Glutamatergic neuron (in vitro differentiated cells): ENCODE data around the gene HMGCS1. TPM values are rescaled to one million over a fixed set of nuclear protein-coding genes. Genes with fewer than 3 reads are reported as not detected.

Source experiments
- DNase-seq: peaks from one replicate; pipeline ENCODE4 v3.0.0; 2022
- H3K27ac Mint-ChIP-seq: one replicate; pipeline ENCODE4 v1.8.0; 2020; ENCODE audit warnings: mild to moderate bottlenecking, mixed read lengths, inconsistent platforms; ENCODE audit not compliant: unreplicated experiment
- H3K27me3 Mint-ChIP-seq: one replicate; pipeline ENCODE4 v1.8.0; 2020; ENCODE audit warnings: mild to moderate bottlenecking, moderate library complexity, mixed read lengths, inconsistent platforms; ENCODE audit not compliant: unreplicated experiment
- H3K36me3 Mint-ChIP-seq: one replicate; pipeline ENCODE4 v1.8.0; 2020; ENCODE audit warnings: mild to moderate bottlenecking, mixed read lengths, inconsistent platforms; ENCODE audit not compliant: unreplicated experiment
- H3K4me1 Mint-ChIP-seq: one replicate; pipeline ENCODE4 v1.8.0; 2020; ENCODE audit warnings: mild to moderate bottlenecking, low read depth, mixed read lengths, inconsistent platforms; ENCODE audit not compliant: unreplicated experiment
- H3K4me3 Mint-ChIP-seq: one replicate; pipeline ENCODE4 v1.8.0; 2020; ENCODE audit warnings: mild to moderate bottlenecking, mixed read lengths, inconsistent platforms; ENCODE audit not compliant: unreplicated experiment
- H3K9me3 Mint-ChIP-seq: one replicate; pipeline ENCODE4 v1.8.0; 2020; ENCODE audit warnings: mild to moderate bottlenecking, moderate library complexity, mixed read lengths, inconsistent platforms; ENCODE audit not compliant: unreplicated experiment
- long read RNA-seq: library from polyadenylated mRNA; unstranded; transcript quantifications from one replicate; pipeline ENCODE4 v2.0.0, GENCODE V29; 2020; ENCODE audit not compliant: unreplicated experiment
- total RNA-seq: library from RNA; stranded (reverse); fragmentation: NEBNext Ultra II Directional; extraction: Animal tissue kit (Norgen Biotek cat#: 25700); gene quantifications from one replicate; pipeline ENCODE4 v1.2.1, GENCODE V29; 2021; ENCODE audit not compliant: unreplicated experiment
- TF ChIP-seq, protein P1 (sequence below): fragments of 200-600 bp; sonication (generic); IDR thresholded peaks from one replicate; pipeline ENCODE4 v1.5.0; 2021; ENCODE audit not compliant: partially characterized antibody, unreplicated experiment

Gene HMGCS1
- 452 TPM for total RNA-seq
- long read RNA-seq, partial matches to known transcripts: 11 of 58 reads
- long read RNA-seq, other reads (novel, unspliced or antisense): 45 of 58 reads

DNA sequence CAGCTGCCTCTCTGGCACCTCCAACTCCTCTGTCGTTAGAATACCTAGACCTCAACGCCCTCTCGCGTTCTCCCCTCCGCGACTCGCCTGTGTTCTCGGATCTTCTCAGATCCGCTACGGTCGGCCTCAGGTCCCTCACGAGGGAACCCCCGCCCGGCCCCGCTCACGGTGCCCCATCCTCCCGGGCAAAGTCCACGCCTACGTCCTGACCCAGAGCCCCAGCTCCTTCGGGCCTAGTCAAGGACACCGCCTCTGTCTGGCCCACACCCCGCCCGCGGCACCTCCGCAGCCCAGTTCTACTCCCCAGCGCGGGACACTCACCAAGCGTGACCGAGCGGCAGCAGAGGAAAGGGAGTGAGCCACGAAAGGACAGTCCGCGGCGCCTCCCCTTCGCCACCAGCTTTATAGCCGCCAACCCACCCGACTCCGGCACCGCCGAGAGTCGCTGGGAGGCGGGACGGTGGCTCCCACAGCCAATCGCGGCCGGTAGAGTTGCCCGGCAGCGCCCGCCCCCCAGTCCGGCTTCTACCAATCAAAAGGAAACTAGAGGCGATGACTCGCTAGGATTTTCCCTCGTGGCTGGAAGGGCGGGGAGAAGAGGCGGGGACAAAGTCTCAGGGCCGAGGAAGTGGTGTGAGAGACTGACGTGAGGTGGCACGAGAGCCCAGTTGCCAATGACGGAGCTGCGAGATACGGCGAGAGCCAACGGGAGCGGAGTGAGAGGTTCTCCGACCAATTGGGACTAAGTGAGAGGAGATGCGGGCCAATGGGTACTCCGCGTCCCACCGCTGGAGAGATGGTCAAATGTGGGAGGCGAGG is at the start of gene HMGCS1:
HMGCS1 (minus strand) TSS at position 378 of the 819 bp plus-strand sequence. CDS start 14,447 bp downstream, outside the sequence.
- Mint-ChIP-seq H3K36me3 (no peaks in the 10 kb centered on the region), H3K4me1 (peaks cover 46% of the 10 kb centered on the region), H3K27me3 (peaks cover 11% of the 10 kb centered on the region)

DNA sequence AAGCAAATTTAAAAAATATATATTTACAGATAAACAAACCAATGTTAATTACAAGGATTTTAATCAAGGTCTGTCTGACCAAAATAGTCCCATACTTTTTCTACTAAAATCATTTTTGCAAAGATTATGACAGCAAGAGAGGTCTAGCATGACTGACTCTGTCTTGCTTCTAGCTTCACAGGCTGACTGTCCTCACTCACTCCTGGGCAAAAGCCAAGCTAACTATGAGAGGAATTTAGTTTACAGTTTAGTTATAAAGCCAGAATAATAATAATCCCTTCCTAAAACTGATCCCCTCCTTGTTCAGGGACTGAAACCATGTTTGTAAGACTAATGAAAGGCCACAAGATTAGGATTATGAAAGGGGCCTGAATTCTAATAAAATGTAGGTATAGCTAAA is 45.5 kb upstream of the HMGCS1 start:
- TF ChIP-seq, protein P1, sequence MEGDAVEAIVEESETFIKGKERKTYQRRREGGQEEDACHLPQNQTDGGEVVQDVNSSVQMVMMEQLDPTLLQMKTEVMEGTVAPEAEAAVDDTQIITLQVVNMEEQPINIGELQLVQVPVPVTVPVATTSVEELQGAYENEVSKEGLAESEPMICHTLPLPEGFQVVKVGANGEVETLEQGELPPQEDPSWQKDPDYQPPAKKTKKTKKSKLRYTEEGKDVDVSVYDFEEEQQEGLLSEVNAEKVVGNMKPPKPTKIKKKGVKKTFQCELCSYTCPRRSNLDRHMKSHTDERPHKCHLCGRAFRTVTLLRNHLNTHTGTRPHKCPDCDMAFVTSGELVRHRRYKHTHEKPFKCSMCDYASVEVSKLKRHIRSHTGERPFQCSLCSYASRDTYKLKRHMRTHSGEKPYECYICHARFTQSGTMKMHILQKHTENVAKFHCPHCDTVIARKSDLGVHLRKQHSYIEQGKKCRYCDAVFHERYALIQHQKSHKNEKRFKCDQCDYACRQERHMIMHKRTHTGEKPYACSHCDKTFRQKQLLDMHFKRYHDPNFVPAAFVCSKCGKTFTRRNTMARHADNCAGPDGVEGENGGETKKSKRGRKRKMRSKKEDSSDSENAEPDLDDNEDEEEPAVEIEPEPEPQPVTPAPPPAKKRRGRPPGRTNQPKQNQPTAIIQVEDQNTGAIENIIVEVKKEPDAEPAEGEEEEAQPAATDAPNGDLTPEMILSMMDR: no peak
- Mint-ChIP-seq H3K27me3 (peaks cover 5% of the 10 kb centered on the region), H3K4me3 (no peak overlapping the region), H3K9me3 (peaks cover 9% of the 10 kb centered on the region), H3K4me1 (peaks cover 14% of the 10 kb centered on the region), H3K36me3 (peaks cover 13% of the 10 kb centered on the region), H3K27ac (peak overlapping the region; percentile 28)
- no peak for DNase-seq

More for the DNA sequence above, at the start of gene HMGCS1:
- peak within 1 kb of the TSS; percentile 92 for H3K27ac Mint-ChIP-seq
- peak within 1 kb of the TSS; percentile 92 for H3K4me3 Mint-ChIP-seq
- H3K9me3 Mint-ChIP-seq: peaks cover 13% of the 10 kb centered on the region
- TF ChIP-seq, protein P1: no peak
- peak; percentile 98 for DNase-seq

DNA sequence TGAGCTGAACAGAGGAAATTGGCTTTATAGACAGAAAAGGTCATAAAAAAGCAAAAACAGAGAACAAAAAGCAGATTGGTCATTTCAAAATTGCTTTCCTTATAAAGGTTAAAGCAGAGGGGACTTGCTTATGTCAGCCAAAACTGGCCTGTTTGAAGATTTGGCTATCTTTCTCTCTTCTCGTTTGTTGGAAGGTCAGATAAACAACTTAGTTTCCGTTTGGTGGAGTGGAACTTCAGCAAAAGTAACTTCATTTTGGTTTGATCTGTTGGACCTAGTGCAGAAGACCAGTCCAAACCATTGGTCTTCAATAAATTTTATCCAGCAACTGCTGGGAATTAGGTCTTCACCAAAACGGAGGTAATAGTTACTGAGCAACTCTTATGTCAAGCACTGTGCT is 45.1 kb upstream of the HMGCS1 start:
- peaks cover 5% of the 10 kb centered on the region for H3K27me3 Mint-ChIP-seq
- no peak overlapping the region for H3K4me3 Mint-ChIP-seq
- H3K4me1 Mint-ChIP-seq: peaks cover 14% of the 10 kb centered on the region
- peaks cover 13% of the 10 kb centered on the region for H3K36me3 Mint-ChIP-seq
- peaks cover 9% of the 10 kb centered on the region for H3K9me3 Mint-ChIP-seq
- DNase-seq: no peak
- TF ChIP-seq, protein P1: no peak
- H3K27ac Mint-ChIP-seq: peak overlapping the region; percentile 86

DNA sequence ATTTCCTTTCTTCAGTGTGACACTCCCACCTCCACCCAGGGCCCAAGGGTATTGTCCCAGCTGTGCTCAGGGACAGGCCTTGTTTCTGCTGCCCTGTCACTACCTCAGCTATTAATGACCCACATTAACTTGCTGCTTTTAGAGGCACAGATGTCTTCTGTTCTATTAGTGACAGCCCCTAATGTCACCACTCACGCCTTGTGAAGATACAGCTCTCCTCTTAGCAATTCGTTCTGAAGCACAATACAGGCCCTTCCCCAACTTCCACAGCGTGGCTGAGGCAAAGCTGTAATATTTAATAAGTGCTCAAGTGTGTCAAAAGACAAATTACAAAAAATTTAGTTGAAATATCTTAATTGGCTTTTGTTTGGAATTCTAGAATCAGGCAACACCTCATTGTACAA is 44.7 kb upstream of the HMGCS1 start:
- H3K4me1 Mint-ChIP-seq: peaks cover 14% of the 10 kb centered on the region
- TF ChIP-seq, protein P1: no peak

DNA sequence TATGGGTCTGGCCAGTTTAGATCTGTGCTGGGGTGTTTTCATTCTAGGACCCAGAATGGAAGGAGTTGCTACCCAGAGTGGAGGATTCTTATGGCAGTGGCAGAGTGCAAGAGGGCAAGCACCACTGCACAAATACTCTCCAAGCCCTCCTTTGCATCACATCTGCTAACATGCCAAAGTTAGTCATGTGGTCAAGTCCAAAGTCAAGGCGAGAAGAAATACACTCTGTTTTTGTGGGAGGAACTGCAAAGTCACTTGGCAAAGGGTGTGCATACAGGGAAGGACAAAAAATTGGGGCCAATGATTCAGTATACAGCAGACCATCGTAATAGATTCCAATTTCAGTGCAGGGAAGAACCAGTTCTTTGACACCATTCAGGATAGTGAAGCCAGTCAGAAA is 43.9 kb upstream of the HMGCS1 start:
- peaks cover 9% of the 10 kb centered on the region for H3K9me3 Mint-ChIP-seq
- H3K36me3 Mint-ChIP-seq: peaks cover 13% of the 10 kb centered on the region
- H3K27ac Mint-ChIP-seq: peak overlapping the region; percentile 86
- DNase-seq: no peak
- TF ChIP-seq, protein P1: no peak
- peaks cover 14% of the 10 kb centered on the region for H3K4me1 Mint-ChIP-seq
- H3K27me3 Mint-ChIP-seq: peaks cover 4% of the 10 kb centered on the region
- H3K4me3 Mint-ChIP-seq: peak overlapping the region; percentile 5

More for the DNA sequence above, 44.7 kb upstream of the HMGCS1 start:
- Mint-ChIP-seq H3K27ac (peak overlapping the region; percentile 86), H3K36me3 (peaks cover 13% of the 10 kb centered on the region), H3K27me3 (peaks cover 5% of the 10 kb centered on the region), H3K4me3 (peak overlapping the region; percentile 44), H3K9me3 (peaks cover 9% of the 10 kb centered on the region)
- DNase-seq: peak; percentile 63
